CD8-positive, alpha-beta memory T cell (primary cell): ENCODE measurements around the gene TTLL7. TPM values are rescaled to one million over a fixed set of nuclear protein-coding genes. Genes with fewer than 3 reads are reported as not detected.

ENCODE experiments used
- CTCF ChIA-PET: fragments of 350-600 bp; sonication (Branson Sonifier 250); formaldehyde crosslinking; loops from one replicate; lab custom pipeline; 2021; ENCODE audit warnings: antibody characterized with exemption; lab: Charles Lee
- POLR2A ChIA-PET: fragments of 350-600 bp; sonication (Branson Sonifier 250); formaldehyde crosslinking; loops from one replicate; lab custom pipeline; 2021; ENCODE audit warnings: antibody characterized with exemption; lab: Charles Lee
- DNase-seq, 5 donors: peaks; one replicate each; pipeline versions ENCODE4 v3.0.0 to v3.0.0-alpha.2; 2020 to 2022; ENCODE audit warnings: mixed read lengths in 1 of 5
- H3K27ac ChIP-seq: one replicate; pipeline ENCODE4 v1.7.0; 2013; ENCODE audit warnings: low read depth, mild to moderate bottlenecking, low read length, moderate library complexity
- H3K27me3 ChIP-seq: 2 replicates; pipeline ENCODE4 v1.7.0; 2013; ENCODE audit warnings: low read length, mild to moderate bottlenecking; ENCODE audit not compliant: insufficient read depth, poor library complexity, severe bottlenecking
- H3K36me3 ChIP-seq: 2 replicates; pipeline ENCODE4 v1.7.0; 2013; ENCODE audit warnings: mild to moderate bottlenecking, low read length, moderate library complexity; ENCODE audit not compliant: insufficient read depth
- H3K4me1 ChIP-seq: 2 replicates; pipeline ENCODE4 v1.7.0; 2013; ENCODE audit warnings: mild to moderate bottlenecking, low read length, moderate library complexity; ENCODE audit not compliant: insufficient read depth
- H3K4me3 ChIP-seq: 2 replicates; pipeline ENCODE4 v1.7.0; 2013; ENCODE audit warnings: mild to moderate bottlenecking, low read length
- H3K9me3 ChIP-seq: 2 replicates; pipeline ENCODE4 v1.7.0; 2013; ENCODE audit warnings: mild to moderate bottlenecking, low read length
- H3K27ac Mint-ChIP-seq, 8 donors: one replicate each; pipeline ENCODE4 v1.8.0; 2020 to 2021; ENCODE audit warnings: mixed read lengths in 8 of 8, mild to moderate bottlenecking in 6 of 8, inconsistent platforms in 3 of 8, moderate library complexity in 3 of 8
- H3K27me3 Mint-ChIP-seq, 2 donors: one replicate each; pipeline ENCODE4 v1.8.0; 2020 to 2021; ENCODE audit warnings: mixed read lengths in 2 of 2, mild to moderate bottlenecking in 1 of 2, moderate library complexity in 1 of 2
- H3K36me3 Mint-ChIP-seq, 3 donors: one replicate each; pipeline ENCODE4 v1.8.0; 2020 to 2021; ENCODE audit warnings: mixed read lengths in 3 of 3, inconsistent platforms in 1 of 3, mild to moderate bottlenecking in 1 of 3
- H3K4me1 Mint-ChIP-seq, 3 donors: one replicate each; pipeline ENCODE4 v1.8.0; 2020 to 2021; ENCODE audit warnings: mixed read lengths in 3 of 3, inconsistent platforms in 1 of 3, mild to moderate bottlenecking in 1 of 3
- H3K4me3 Mint-ChIP-seq, 7 donors: one replicate each; pipeline ENCODE4 v1.8.0; 2020 to 2021; ENCODE audit warnings: mixed read lengths in 7 of 7, mild to moderate bottlenecking in 6 of 7, moderate library complexity in 4 of 7, inconsistent platforms in 2 of 7
- H3K9me3 Mint-ChIP-seq, 5 donors: one replicate each; pipeline ENCODE4 v1.8.0; 2020 to 2022; ENCODE audit warnings: mixed read lengths in 5 of 5, mild to moderate bottlenecking in 3 of 5, moderate library complexity in 2 of 5, inconsistent platforms in 1 of 5
- polyA plus RNA-seq: library from polyadenylated mRNA; unstranded; fragments of 300-500 nt; fragmentation: Illumina TruSeq; gene quantifications from one replicate; pipeline ENCODE4 v1.2.3, GENCODE V29; 2021
- total RNA-seq, 2 experiments: library from RNA; stranded (reverse); gene quantifications; one replicate each; pipeline ENCODE4 v1.2.3, GENCODE V29; 2021

Gene TTLL7
- total and polyA plus RNA-seq, 3 experiments from 2014 or later = 0.13 to 0.97 (median 0.85) TPM

DNA sequence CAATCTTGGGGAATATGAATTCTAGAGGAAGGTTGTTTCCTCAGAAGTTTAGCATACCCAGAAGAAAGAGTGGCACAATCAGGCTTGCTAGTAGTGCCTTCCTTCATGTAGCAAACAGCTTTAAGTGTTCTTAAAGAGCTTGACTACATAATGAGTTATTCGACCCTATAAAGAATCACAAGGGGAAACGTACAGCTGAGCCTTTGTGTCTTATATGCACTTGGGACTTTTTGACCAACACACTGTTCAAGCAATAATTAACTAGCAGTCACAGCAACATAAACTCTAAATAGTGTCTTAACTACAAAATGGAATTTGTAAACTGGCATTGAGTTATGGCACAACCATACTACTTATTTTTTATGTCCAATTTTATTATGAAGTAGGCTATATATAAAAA, 86.1 kb downstream of the TTLL7 start:
- Histone ChIP-seq H3K9me3 (no peaks in the 10 kb centered on the region), H3K4me3 (no peak overlapping the region), H3K27me3 (peaks cover 5% of the 10 kb centered on the region), H3K27ac (no peak overlapping the region), H3K36me3 (no peaks in the 10 kb centered on the region), H3K4me1 (no peaks in the 10 kb centered on the region)
- Mint-ChIP-seq H3K27me3 (peaks cover 9 to 35% of the 10 kb centered on the region in 2 donors), H3K4me3 (no peak overlapping the region), H3K27ac (no peak overlapping the region), H3K36me3 (no peaks in the 10 kb centered on the region), H3K4me1 (no peaks in the 10 kb centered on the region), H3K9me3 (peaks cover 0 to 2% (median 0%) of the 10 kb centered on the region in 5 donors)
- CTCF ChIA-PET = interaction anchor here (1.1 kb wide), 1 partner anchor 13 kb away, joined by 3 read pairs; no protein-coding TSS in a partner anchor
- POLR2A ChIA-PET = no interaction called here
- no peak for DNase-seq

DNA sequence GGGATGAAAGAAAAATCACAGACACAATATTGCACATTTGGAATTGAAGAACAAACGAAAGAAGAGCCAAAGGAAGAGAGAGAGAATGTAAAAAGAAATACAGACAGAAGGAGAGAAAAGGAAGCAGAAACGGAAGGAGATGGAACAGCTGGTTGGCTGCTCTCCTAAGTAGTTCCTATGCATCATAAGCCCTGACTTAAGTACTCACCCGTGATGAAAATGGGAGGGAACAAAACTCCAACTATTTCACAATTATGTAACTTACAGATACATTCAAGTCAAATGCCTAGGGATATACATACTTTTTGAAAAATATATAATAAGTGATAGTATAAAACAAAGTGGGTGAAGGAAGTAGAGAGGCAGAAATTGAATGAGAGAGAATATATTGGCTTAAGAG, 88.5 kb downstream of the TTLL7 start:
- H3K36me3 ChIP-seq = no peaks in the 10 kb centered on the region
- H3K4me1 ChIP-seq = no peaks in the 10 kb centered on the region
- peaks cover 5% of the 10 kb centered on the region for H3K27me3 ChIP-seq
- H3K4me3 ChIP-seq = no peak overlapping the region
- DNase-seq = no peak
- Mint-ChIP-seq H3K4me3 (no peak overlapping the region), H3K27ac (no peak overlapping the region), H3K9me3 (peaks cover 0 to 2% (median 0%) of the 10 kb centered on the region in 5 donors), H3K27me3 (peaks cover 13 to 39% of the 10 kb centered on the region in 2 donors), H3K36me3 (no peaks in the 10 kb centered on the region), H3K4me1 (no peaks in the 10 kb centered on the region)
- CTCF ChIA-PET = interaction anchor here (0.6 kb wide), 1 partner anchor 1014 kb away, joined by 3 read pairs; no protein-coding TSS in a partner anchor
- H3K9me3 ChIP-seq = no peaks in the 10 kb centered on the region
- H3K27ac ChIP-seq = no peak overlapping the region
- POLR2A ChIA-PET = no interaction called here

DNA sequence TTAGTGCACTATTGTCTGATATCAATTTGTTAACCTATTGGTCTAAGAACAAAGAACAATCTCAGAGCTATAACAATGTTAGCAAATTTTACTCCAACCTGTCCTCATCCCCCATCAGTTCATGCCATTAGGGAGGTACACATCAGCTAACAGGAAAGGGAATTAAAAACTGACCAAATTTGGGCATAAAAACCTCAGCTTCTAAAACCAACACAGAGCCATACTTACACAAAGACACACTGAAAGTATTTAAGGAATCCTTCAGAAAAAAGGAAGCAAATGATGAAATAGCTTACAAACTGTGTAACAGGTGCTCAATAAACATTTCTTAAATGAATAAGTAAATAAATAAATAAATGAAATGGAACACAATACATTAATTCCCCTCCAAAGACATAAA, 89.2 kb downstream of the TTLL7 start:
- peaks cover 13 to 35% of the 10 kb centered on the region in 2 donors for H3K27me3 Mint-ChIP-seq
- H3K4me1 Mint-ChIP-seq = no peaks in the 10 kb centered on the region
- ChIA-PET POLR2A (interaction anchor here (0.7 kb wide), 1 partner anchor 390 kb away, joined by 8 read pairs; no protein-coding TSS in a partner anchor), CTCF (interaction anchor here (0.7 to 1.6 kb wide), 2 partner anchors 54 to 862 kb away, joined by 3 read pairs; no protein-coding TSS in a partner anchor)
- Histone ChIP-seq H3K36me3 (no peaks in the 10 kb centered on the region), H3K27ac (no peak overlapping the region), H3K9me3 (no peaks in the 10 kb centered on the region), H3K4me3 (no peak overlapping the region), H3K27me3 (peaks cover 5% of the 10 kb centered on the region), H3K4me1 (no peaks in the 10 kb centered on the region)
- H3K27ac Mint-ChIP-seq = no peak overlapping the region
- H3K9me3 Mint-ChIP-seq = no peaks in the 10 kb centered on the region
- no peaks in the 10 kb centered on the region for H3K36me3 Mint-ChIP-seq
- H3K4me3 Mint-ChIP-seq = no peak overlapping the region
- no peak for DNase-seq

DNA sequence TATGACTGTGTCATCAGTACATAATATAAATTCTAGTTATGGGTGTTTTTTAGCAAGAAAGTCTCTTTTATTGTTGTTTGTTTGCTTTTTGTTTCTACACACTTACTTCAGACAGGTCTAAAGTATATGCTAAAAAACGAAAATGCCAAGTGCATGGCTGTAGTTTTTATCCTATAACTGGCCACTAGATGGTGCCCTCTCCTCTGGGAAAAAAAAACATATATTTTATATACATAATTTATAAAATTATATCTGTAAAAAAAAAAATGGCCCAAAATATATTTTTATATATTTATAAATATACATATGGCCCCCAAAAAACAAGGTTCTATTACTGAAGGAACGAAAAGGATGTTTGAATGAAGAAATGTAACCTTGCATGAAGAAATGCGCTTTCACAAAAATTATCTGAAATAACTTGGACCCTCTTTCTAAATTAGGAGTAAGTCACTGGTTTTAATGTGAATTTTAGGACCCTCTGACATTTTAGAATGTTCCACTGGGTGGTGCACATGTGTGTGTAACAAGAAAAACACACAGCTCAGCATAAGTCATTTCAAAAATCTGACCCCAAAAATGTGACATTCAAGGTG, 93.5 kb downstream of the TTLL7 start:
- no peak overlapping the region for H3K27ac Mint-ChIP-seq
- peak in 2 of 5 donors; percentile 2 to 18 for DNase-seq

GRCh38 chr1:83901547-83902155, 97.3 kb downstream of the TTLL7 start:
- Mint-ChIP-seq H3K4me3 (no peak overlapping the region), H3K27ac (no peak overlapping the region), H3K36me3 (no peaks in the 10 kb centered on the region), H3K9me3 (no peaks in the 10 kb centered on the region), H3K27me3 (peaks cover 0 to 3% of the 10 kb centered on the region in 2 donors), H3K4me1 (no peaks in the 10 kb centered on the region)
- H3K9me3 ChIP-seq = no peaks in the 10 kb centered on the region
- H3K27me3 ChIP-seq = no peaks in the 10 kb centered on the region
- no peak for DNase-seq
- ChIA-PET CTCF (interaction anchor here (1.3 to 1.4 kb wide), 2 partner anchors 10 to 42 kb away, joined by 3 to 4 read pairs; no protein-coding TSS in a partner anchor), POLR2A (no interaction called here)
- no peaks in the 10 kb centered on the region for H3K4me1 ChIP-seq
- H3K36me3 ChIP-seq = no peaks in the 10 kb centered on the region
- no peak overlapping the region for H3K4me3 ChIP-seq
- H3K27ac ChIP-seq = no peak overlapping the region

More for the DNA sequence above, 93.5 kb downstream of the TTLL7 start:
- H3K4me3 ChIP-seq = no peak overlapping the region
- Mint-ChIP-seq H3K4me3 (no peak overlapping the region), H3K9me3 (no peaks in the 10 kb centered on the region), H3K27me3 (peaks cover 7 to 21% of the 10 kb centered on the region in 2 donors), H3K4me1 (no peaks in the 10 kb centered on the region), H3K36me3 (no peaks in the 10 kb centered on the region)
- POLR2A ChIA-PET = no interaction called here
- CTCF ChIA-PET = interaction anchor here (1.9 kb wide), 1 partner anchor 867 kb away, joined by 6 read pairs; no protein-coding TSS in a partner anchor
- H3K9me3 ChIP-seq = no peaks in the 10 kb centered on the region
- no peaks in the 10 kb centered on the region for H3K4me1 ChIP-seq
- H3K27me3 ChIP-seq = peaks cover 5% of the 10 kb centered on the region
- H3K36me3 ChIP-seq = no peaks in the 10 kb centered on the region
- H3K27ac ChIP-seq = no peak overlapping the region

- Histone ChIP-seq H3K36me3 (no peaks in the 10 kb centered on the region), H3K4me1 (no peaks in the 10 kb centered on the region), H3K27me3 (no peaks in the 10 kb centered on the region), H3K4me3 (no peak overlapping the region), H3K27ac (no peak overlapping the region), H3K9me3 (no peaks in the 10 kb centered on the region)
- H3K27me3 Mint-ChIP-seq = peaks cover 3 to 8% of the 10 kb centered on the region in 2 donors
- no peak overlapping the region for H3K4me3 Mint-ChIP-seq
- no peak overlapping the region for H3K27ac Mint-ChIP-seq
- DNase-seq = no peak
- ChIA-PET CTCF (no interaction called here), POLR2A (no interaction called here)
- H3K4me1 Mint-ChIP-seq = no peaks in the 10 kb centered on the region
- no peaks in the 10 kb centered on the region for H3K9me3 Mint-ChIP-seq
- H3K36me3 Mint-ChIP-seq = no peaks in the 10 kb centered on the region
These were observed 98.4 kb downstream of the TTLL7 start for GRCh38 chr1:83900524-83900923.

GRCh38 chr1:83897516-83897915, 101.4 kb downstream of the TTLL7 start:
- Mint-ChIP-seq H3K36me3 (no peaks in the 10 kb centered on the region), H3K27me3 (peaks cover 5 to 20% of the 10 kb centered on the region in 2 donors), H3K4me1 (no peaks in the 10 kb centered on the region), H3K27ac (no peak overlapping the region), H3K9me3 (no peaks in the 10 kb centered on the region), H3K4me3 (no peak overlapping the region)
- POLR2A ChIA-PET = no interaction called here
- DNase-seq = no peak
- Histone ChIP-seq H3K27me3 (no peaks in the 10 kb centered on the region), H3K4me1 (no peaks in the 10 kb centered on the region), H3K27ac (no peak overlapping the region), H3K4me3 (no peak overlapping the region), H3K36me3 (no peaks in the 10 kb centered on the region), H3K9me3 (no peaks in the 10 kb centered on the region)
- CTCF ChIA-PET = no interaction called here

DNA sequence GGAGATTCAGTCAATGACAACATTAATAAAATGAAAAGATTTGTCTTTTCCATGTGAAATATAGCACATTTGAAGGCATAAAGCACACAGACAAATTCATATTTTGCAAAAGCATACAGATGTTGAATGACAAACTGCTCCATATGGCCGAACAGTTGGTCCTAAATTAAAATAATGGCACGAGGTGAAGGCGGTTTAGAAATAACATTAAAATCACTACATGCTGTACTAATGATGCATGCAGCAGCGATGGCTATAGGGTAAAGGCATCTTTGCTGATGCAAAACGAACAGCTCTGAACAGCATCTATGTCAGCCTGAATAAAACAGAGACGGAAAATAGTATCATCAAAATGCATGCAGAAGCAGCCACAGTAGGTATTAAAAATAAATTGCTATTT, 102.6 kb downstream of the TTLL7 start:
- Histone ChIP-seq H3K27me3 (no peaks in the 10 kb centered on the region), H3K4me1 (no peaks in the 10 kb centered on the region), H3K9me3 (no peaks in the 10 kb centered on the region), H3K36me3 (no peaks in the 10 kb centered on the region), H3K4me3 (no peak overlapping the region), H3K27ac (no peak overlapping the region)
- CTCF ChIA-PET = no interaction called here
- POLR2A ChIA-PET = no interaction called here
- no peak for DNase-seq
- Mint-ChIP-seq H3K4me3 (no peak overlapping the region), H3K4me1 (no peaks in the 10 kb centered on the region), H3K9me3 (no peaks in the 10 kb centered on the region), H3K27me3 (peaks cover 5 to 20% of the 10 kb centered on the region in 2 donors), H3K36me3 (no peaks in the 10 kb centered on the region), H3K27ac (no peak overlapping the region)
